GM23338 (cell line): ENCODE data around the gene ZBTB40.

Experiments used
- CREB1 ChIP-seq: fragments of 250-450 bp; sonication (Bioruptor Pico); IDR thresholded peaks from 2 replicates; pipeline ENCODE4 v1.5.0; 2020; ENCODE audit warnings: low read depth, mild to moderate bottlenecking, moderate library complexity
- EZH2 ChIP-seq: fragments of 200-600 bp; sonication (generic); IDR thresholded peaks from one replicate; pipeline ENCODE4 v1.8.0; 2017; ENCODE audit warnings: antibody characterized with exemption, mild to moderate bottlenecking, low read depth; ENCODE audit not compliant: unreplicated experiment
- EZH2phosphoT487 ChIP-seq: fragments of 200-600 bp; sonication (generic); IDR thresholded peaks from one replicate; pipeline ENCODE4 v1.8.1; 2018; ENCODE audit warnings: antibody characterized with exemption; ENCODE audit not compliant: unreplicated experiment
- JUNB ChIP-seq: IDR thresholded peaks from one replicate; pipeline ENCODE4 v1.6.1; 2016; ENCODE audit warnings: antibody characterized with exemption; ENCODE audit not compliant: unreplicated experiment
- NANOG ChIP-seq: IDR thresholded peaks from 2 replicates; pipeline ENCODE4 v1.6.1; 2016; ENCODE audit warnings: antibody characterized with exemption, borderline replicate concordance
- POLR2AphosphoS5 ChIP-seq: IDR thresholded peaks from 2 replicates; pipeline ENCODE4 v1.6.1; 2016; ENCODE audit warnings: antibody characterized with exemption, low read depth
- STAT1 ChIP-seq: IDR thresholded peaks from one replicate; pipeline ENCODE4 v1.6.1; 2016; ENCODE audit warnings: antibody characterized with exemption; ENCODE audit not compliant: unreplicated experiment
- ZNF114 ChIP-seq: fragments of 250-450 bp; sonication (Bioruptor Pico); IDR thresholded peaks from 2 replicates; pipeline ENCODE4 v1.5.0; 2020; ENCODE audit warnings: mild to moderate bottlenecking, moderate library complexity
- ZNF331 ChIP-seq: fragments of 250-450 bp; sonication (Bioruptor Pico); IDR thresholded peaks from 2 replicates; pipeline ENCODE4 v1.5.0; 2020; ENCODE audit warnings: low read depth, mild to moderate bottlenecking, moderate library complexity
- TF ChIP-seq, protein P1 (sequence below), 2 experiments: fragments of 200-600 bp in 1 of 2; sonication (generic) in 1 of 2; conservative IDR thresholded peaks; 2 replicates each; pipeline versions ENCODE4 v1.5.1 to v1.6.1; 2016 to 2017; ENCODE audit warnings: antibody characterized with exemption in 2 of 2, low read depth in 2 of 2, mild to moderate bottlenecking in 2 of 2, moderate library complexity in 1 of 2
- TF ChIP-seq, protein P2 (sequence below): IDR thresholded peaks from 2 replicates; pipeline ENCODE4 v1.6.1; 2016; ENCODE audit warnings: antibody characterized with exemption
- TF ChIP-seq, protein P3 (sequence below): IDR thresholded peaks from one replicate; pipeline ENCODE4 v1.6.1; 2018; ENCODE audit warnings: antibody characterized with exemption; ENCODE audit not compliant: unreplicated experiment
- TF ChIP-seq, protein P4 (sequence below): fragments of 250-450 bp; sonication (Bioruptor Pico); IDR thresholded peaks from 2 replicates; pipeline ENCODE4 v1.5.0; 2020; ENCODE audit warnings: mild to moderate bottlenecking, moderate library complexity

DNA sequence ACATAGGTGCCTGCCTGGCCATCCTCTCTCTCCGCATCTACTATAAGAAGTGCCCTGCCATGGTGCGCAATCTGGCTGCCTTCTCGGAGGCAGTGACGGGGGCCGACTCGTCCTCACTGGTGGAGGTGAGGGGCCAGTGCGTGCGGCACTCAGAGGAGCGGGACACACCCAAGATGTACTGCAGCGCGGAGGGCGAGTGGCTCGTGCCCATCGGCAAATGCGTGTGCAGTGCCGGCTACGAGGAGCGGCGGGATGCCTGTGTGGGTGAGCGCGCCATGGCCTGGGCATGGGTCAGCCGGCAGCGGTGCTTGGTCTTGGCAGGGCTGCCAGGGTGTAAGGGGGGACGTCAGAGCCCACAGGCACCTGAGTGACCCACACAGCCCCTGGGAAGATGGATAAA is 125.0 kb downstream of the ZBTB40 start:
- TF ChIP-seq ZNF331 (CRISPR knock-in tag) (no peak), JUNB (no peak), EZH2phosphoT487 (no peak), EZH2 (no peak), POLR2AphosphoS5 (no peak), ZNF114 (no peak), CREB1 (CRISPR knock-in tag) (no peak), STAT1 (no peak), NANOG (no peak)
- TF ChIP-seq, protein P1, sequence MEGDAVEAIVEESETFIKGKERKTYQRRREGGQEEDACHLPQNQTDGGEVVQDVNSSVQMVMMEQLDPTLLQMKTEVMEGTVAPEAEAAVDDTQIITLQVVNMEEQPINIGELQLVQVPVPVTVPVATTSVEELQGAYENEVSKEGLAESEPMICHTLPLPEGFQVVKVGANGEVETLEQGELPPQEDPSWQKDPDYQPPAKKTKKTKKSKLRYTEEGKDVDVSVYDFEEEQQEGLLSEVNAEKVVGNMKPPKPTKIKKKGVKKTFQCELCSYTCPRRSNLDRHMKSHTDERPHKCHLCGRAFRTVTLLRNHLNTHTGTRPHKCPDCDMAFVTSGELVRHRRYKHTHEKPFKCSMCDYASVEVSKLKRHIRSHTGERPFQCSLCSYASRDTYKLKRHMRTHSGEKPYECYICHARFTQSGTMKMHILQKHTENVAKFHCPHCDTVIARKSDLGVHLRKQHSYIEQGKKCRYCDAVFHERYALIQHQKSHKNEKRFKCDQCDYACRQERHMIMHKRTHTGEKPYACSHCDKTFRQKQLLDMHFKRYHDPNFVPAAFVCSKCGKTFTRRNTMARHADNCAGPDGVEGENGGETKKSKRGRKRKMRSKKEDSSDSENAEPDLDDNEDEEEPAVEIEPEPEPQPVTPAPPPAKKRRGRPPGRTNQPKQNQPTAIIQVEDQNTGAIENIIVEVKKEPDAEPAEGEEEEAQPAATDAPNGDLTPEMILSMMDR (conservative IDR thresholded peaks at IDR 0.05; ENCODE audit: low read depth in 2 of 2) = no peak
- TF ChIP-seq, protein P2, sequence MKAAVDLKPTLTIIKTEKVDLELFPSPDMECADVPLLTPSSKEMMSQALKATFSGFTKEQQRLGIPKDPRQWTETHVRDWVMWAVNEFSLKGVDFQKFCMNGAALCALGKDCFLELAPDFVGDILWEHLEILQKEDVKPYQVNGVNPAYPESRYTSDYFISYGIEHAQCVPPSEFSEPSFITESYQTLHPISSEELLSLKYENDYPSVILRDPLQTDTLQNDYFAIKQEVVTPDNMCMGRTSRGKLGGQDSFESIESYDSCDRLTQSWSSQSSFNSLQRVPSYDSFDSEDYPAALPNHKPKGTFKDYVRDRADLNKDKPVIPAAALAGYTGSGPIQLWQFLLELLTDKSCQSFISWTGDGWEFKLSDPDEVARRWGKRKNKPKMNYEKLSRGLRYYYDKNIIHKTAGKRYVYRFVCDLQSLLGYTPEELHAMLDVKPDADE = no peak
- TF ChIP-seq, protein P3, sequence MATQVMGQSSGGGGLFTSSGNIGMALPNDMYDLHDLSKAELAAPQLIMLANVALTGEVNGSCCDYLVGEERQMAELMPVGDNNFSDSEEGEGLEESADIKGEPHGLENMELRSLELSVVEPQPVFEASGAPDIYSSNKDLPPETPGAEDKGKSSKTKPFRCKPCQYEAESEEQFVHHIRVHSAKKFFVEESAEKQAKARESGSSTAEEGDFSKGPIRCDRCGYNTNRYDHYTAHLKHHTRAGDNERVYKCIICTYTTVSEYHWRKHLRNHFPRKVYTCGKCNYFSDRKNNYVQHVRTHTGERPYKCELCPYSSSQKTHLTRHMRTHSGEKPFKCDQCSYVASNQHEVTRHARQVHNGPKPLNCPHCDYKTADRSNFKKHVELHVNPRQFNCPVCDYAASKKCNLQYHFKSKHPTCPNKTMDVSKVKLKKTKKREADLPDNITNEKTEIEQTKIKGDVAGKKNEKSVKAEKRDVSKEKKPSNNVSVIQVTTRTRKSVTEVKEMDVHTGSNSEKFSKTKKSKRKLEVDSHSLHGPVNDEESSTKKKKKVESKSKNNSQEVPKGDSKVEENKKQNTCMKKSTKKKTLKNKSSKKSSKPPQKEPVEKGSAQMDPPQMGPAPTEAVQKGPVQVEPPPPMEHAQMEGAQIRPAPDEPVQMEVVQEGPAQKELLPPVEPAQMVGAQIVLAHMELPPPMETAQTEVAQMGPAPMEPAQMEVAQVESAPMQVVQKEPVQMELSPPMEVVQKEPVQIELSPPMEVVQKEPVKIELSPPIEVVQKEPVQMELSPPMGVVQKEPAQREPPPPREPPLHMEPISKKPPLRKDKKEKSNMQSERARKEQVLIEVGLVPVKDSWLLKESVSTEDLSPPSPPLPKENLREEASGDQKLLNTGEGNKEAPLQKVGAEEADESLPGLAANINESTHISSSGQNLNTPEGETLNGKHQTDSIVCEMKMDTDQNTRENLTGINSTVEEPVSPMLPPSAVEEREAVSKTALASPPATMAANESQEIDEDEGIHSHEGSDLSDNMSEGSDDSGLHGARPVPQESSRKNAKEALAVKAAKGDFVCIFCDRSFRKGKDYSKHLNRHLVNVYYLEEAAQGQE = no peak
- TF ChIP-seq, protein P4, sequence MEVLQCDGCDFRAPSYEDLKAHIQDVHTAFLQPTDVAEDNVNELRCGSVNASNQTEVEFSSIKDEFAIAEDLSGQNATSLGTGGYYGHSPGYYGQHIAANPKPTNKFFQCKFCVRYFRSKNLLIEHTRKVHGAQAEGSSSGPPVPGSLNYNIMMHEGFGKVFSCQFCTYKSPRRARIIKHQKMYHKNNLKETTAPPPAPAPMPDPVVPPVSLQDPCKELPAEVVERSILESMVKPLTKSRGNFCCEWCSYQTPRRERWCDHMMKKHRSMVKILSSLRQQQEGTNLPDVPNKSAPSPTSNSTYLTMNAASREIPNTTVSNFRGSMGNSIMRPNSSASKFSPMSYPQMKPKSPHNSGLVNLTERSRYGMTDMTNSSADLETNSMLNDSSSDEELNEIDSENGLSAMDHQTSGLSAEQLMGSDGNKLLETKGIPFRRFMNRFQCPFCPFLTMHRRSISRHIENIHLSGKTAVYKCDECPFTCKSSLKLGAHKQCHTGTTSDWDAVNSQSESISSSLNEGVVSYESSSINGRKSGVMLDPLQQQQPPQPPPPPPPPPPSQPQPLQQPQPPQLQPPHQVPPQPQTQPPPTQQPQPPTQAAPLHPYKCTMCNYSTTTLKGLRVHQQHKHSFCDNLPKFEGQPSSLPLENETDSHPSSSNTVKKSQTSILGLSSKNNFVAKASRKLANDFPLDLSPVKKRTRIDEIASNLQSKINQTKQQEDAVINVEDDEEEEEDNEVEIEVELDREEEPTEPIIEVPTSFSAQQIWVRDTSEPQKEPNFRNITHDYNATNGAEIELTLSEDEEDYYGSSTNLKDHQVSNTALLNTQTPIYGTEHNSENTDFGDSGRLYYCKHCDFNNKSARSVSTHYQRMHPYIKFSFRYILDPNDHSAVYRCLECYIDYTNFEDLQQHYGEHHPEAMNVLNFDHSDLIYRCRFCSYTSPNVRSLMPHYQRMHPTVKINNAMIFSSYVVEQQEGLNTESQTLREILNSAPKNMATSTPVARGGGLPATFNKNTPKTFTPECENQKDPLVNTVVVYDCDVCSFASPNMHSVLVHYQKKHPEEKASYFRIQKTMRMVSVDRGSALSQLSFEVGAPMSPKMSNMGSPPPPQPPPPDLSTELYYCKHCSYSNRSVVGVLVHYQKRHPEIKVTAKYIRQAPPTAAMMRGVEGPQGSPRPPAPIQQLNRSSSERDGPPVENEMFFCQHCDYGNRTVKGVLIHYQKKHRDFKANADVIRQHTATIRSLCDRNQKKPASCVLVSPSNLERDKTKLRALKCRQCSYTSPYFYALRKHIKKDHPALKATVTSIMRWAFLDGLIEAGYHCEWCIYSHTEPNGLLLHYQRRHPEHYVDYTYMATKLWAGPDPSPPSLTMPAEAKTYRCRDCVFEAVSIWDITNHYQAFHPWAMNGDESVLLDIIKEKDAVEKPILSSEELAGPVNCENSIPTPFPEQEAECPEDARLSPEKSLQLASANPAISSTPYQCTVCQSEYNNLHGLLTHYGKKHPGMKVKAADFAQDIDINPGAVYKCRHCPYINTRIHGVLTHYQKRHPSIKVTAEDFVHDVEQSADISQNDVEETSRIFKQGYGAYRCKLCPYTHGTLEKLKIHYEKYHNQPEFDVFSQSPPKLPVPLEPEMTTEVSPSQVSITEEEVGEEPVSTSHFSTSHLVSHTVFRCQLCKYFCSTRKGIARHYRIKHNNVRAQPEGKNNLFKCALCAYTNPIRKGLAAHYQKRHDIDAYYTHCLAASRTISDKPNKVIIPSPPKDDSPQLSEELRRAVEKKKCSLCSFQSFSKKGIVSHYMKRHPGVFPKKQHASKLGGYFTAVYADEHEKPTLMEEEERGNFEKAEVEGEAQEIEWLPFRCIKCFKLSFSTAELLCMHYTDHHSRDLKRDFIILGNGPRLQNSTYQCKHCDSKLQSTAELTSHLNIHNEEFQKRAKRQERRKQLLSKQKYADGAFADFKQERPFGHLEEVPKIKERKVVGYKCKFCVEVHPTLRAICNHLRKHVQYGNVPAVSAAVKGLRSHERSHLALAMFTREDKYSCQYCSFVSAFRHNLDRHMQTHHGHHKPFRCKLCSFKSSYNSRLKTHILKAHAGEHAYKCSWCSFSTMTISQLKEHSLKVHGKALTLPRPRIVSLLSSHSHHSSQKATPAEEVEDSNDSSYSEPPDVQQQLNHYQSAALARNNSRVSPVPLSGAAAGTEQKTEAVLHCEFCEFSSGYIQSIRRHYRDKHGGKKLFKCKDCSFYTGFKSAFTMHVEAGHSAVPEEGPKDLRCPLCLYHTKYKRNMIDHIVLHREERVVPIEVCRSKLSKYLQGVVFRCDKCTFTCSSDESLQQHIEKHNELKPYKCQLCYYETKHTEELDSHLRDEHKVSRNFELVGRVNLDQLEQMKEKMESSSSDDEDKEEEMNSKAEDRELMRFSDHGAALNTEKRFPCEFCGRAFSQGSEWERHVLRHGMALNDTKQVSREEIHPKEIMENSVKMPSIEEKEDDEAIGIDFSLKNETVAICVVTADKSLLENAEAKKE (CRISPR knock-in tag) = no peak
